Measurements from ENCODE around the gene U2AF2.
"Not testable (repeated sequence)": the region's sequence is repeated elsewhere in the genome, so short reads cannot be mapped to it uniquely, and the experiment has no call there.

Gene U2AF2

GRCh38 chr19:55700813-55701212 is 46.0 kb downstream of the U2AF2 start:
- in situ Hi-C loops (cut with HindIII; ENCODE audit: low sequenced_read_pairs) = no loop called here

GRCh38 chr19:55702131-55702627 is 47.3 kb downstream of the U2AF2 start:
- in situ Hi-C loops (cut with HindIII; ENCODE audit: low sequenced_read_pairs) = no loop called here

GRCh38 chr19:55703790-55704215 is 49.0 kb downstream of the U2AF2 start:
- in situ Hi-C loops (cut with HindIII; ENCODE audit: low sequenced_read_pairs) = no loop called here

- in situ Hi-C loops (cut with HindIII; ENCODE audit: low sequenced_read_pairs) = no loop called here
These were observed 49.8 kb downstream of the U2AF2 start for GRCh38 chr19:55704494-55705245.

GRCh38 chr19:55705972-55706371 is 51.1 kb downstream of the U2AF2 start:
- in situ Hi-C loops (cut with HindIII; ENCODE audit: low sequenced_read_pairs) = no loop called here

- in situ Hi-C loops (cut with HindIII; ENCODE audit: low sequenced_read_pairs) = no loop called here
These were observed 56.9 kb downstream of the U2AF2 start for GRCh38 chr19:55711719-55712118.

- in situ Hi-C loops (cut with HindIII; ENCODE audit: low sequenced_read_pairs) = no loop called here
These were observed 58.2 kb downstream of the U2AF2 start for GRCh38 chr19:55712804-55713631.

GRCh38 chr19:55716531-55716930 is 61.7 kb downstream of the U2AF2 start:
- in situ Hi-C loops (cut with HindIII; ENCODE audit: low sequenced_read_pairs) = no loop called here

GRCh38 chr19:55717251-55717650 is 62.4 kb downstream of the U2AF2 start:
- in situ Hi-C loops (cut with HindIII; ENCODE audit: low sequenced_read_pairs) = no loop called here

- in situ Hi-C loops (cut with HindIII; ENCODE audit: low sequenced_read_pairs) = not testable (repeated sequence)
These were observed 63.3 kb downstream of the U2AF2 start for GRCh38 chr19:55717879-55718711.

- in situ Hi-C loops (cut with HindIII; ENCODE audit: low sequenced_read_pairs) = no loop called here
These were observed 65.4 kb downstream of the U2AF2 start for GRCh38 chr19:55720214-55720746.

- in situ Hi-C loops (cut with HindIII; ENCODE audit: low sequenced_read_pairs) = no loop called here
These were observed 66.0 kb downstream of the U2AF2 start for GRCh38 chr19:55720801-55721200.

- in situ Hi-C loops (cut with HindIII; ENCODE audit: low sequenced_read_pairs) = no loop called here
These were observed 68.7 kb downstream of the U2AF2 start for GRCh38 chr19:55723491-55723890.
